Osteoblast (primary cell): Measurements from ENCODE around the gene LGI1. TPM values are rescaled to one million over a fixed set of nuclear protein-coding genes. Genes with fewer than 3 reads are reported as not detected.

Experiments used
- DNase-seq: peaks from one replicate; pipeline ENCODE4 v3.0.0; 2011; ENCODE audit warnings: low spot score, mixed read lengths; ENCODE audit not compliant: insufficient read length; ENCODE audit errors: missing footprints
- H2AFZ ChIP-seq: 2 replicates; pipeline ENCODE4 v1.6.0; 2011; ENCODE audit warnings: mild to moderate bottlenecking, low read length
- H3K27ac ChIP-seq: 2 replicates; pipeline ENCODE4 v1.5.1; 2011; ENCODE audit warnings: mild to moderate bottlenecking, low read depth, low read length, moderate library complexity
- H3K27me3 ChIP-seq: 2 replicates; pipeline ENCODE4 v1.6.0; 2012; ENCODE audit warnings: mild to moderate bottlenecking, control low read depth, inconsistent platforms, low read length, moderate library complexity; ENCODE audit not compliant: insufficient read depth
- H3K36me3 ChIP-seq: 2 replicates; pipeline ENCODE4 v1.5.1; 2011; ENCODE audit warnings: mild to moderate bottlenecking, low read length, control low read depth, moderate library complexity; ENCODE audit not compliant: insufficient read depth
- H3K4me1 ChIP-seq: 2 replicates; pipeline ENCODE4 v1.5.1; 2011; ENCODE audit warnings: mild to moderate bottlenecking, low read length, control low read depth, moderate library complexity; ENCODE audit not compliant: insufficient read depth
- H3K4me2 ChIP-seq: 2 replicates; pipeline ENCODE4 v1.6.0; 2011; ENCODE audit warnings: mild to moderate bottlenecking, low read length; ENCODE audit not compliant: insufficient read depth
- H3K4me3 ChIP-seq: fragments of 200-600 bp; sonication (generic); 3 replicates; pipeline ENCODE4 v1.5.1; 2012; ENCODE audit warnings: mild to moderate bottlenecking, low read length, inconsistent platforms; ENCODE audit not compliant: insufficient read depth
- H3K79me2 ChIP-seq: 2 replicates; pipeline ENCODE4 v1.6.0; 2012; ENCODE audit warnings: mild to moderate bottlenecking, low read length, control low read depth, inconsistent platforms; ENCODE audit not compliant: insufficient read depth
- H3K9me3 ChIP-seq: 2 replicates; pipeline ENCODE4 v1.5.1; 2011; ENCODE audit warnings: low read depth, low read length, control low read depth
- H4K20me1 ChIP-seq: 2 replicates; pipeline ENCODE4 v1.6.0; 2012; ENCODE audit warnings: mild to moderate bottlenecking, low read length, control low read depth; ENCODE audit not compliant: insufficient read depth
- total RNA-seq: library from RNA; depleted of rRNA; stranded (reverse); fragments of >200 nt; gene quantifications from 2 replicates; pipeline ENCODE4 v1.2.3, GENCODE V29; 2012
- TF ChIP-seq, protein P1 (sequence below): IDR thresholded peaks from 2 replicates; pipeline ENCODE4 v1.5.1; 2011; ENCODE audit warnings: mild to moderate bottlenecking, low read depth, low read length, moderate library complexity; ENCODE audit errors: extremely low read depth

The LGI1 gene
- total RNA-seq, 1 donor, result not detected

- Histone ChIP-seq H3K4me1 (peaks cover 5% of the 10 kb centered on the region), H3K36me3 (no peaks in the 10 kb centered on the region), H4K20me1 (no peaks in the 10 kb centered on the region), H3K4me2 (no peak overlapping the region), H3K27ac (no peak overlapping the region), H3K27me3 (no peaks in the 10 kb centered on the region), H3K79me2 (no peaks in the 10 kb centered on the region), H3K4me3 (no peak overlapping the region), H3K9me3 (no peaks in the 10 kb centered on the region), H2AFZ (no peak overlapping the region)
- no peak for DNase-seq
- TF ChIP-seq, protein P1, sequence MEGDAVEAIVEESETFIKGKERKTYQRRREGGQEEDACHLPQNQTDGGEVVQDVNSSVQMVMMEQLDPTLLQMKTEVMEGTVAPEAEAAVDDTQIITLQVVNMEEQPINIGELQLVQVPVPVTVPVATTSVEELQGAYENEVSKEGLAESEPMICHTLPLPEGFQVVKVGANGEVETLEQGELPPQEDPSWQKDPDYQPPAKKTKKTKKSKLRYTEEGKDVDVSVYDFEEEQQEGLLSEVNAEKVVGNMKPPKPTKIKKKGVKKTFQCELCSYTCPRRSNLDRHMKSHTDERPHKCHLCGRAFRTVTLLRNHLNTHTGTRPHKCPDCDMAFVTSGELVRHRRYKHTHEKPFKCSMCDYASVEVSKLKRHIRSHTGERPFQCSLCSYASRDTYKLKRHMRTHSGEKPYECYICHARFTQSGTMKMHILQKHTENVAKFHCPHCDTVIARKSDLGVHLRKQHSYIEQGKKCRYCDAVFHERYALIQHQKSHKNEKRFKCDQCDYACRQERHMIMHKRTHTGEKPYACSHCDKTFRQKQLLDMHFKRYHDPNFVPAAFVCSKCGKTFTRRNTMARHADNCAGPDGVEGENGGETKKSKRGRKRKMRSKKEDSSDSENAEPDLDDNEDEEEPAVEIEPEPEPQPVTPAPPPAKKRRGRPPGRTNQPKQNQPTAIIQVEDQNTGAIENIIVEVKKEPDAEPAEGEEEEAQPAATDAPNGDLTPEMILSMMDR, result no peak
Observed at GRCh38 chr10:93715345-93715744, 42.4 kb upstream of the LGI1 start.

GRCh38 chr10:93716766-93717165 lies 41.0 kb upstream of the LGI1 start:
- Histone ChIP-seq H3K27me3 (no peaks in the 10 kb centered on the region), H3K4me2 (no peak overlapping the region), H3K27ac (no peak overlapping the region), H3K36me3 (no peaks in the 10 kb centered on the region), H2AFZ (no peak overlapping the region), H4K20me1 (no peaks in the 10 kb centered on the region), H3K4me1 (peaks cover 5% of the 10 kb centered on the region), H3K4me3 (no peak overlapping the region), H3K79me2 (no peaks in the 10 kb centered on the region), H3K9me3 (no peaks in the 10 kb centered on the region)
- TF ChIP-seq, protein P1, result no peak
- DNase-seq, result no peak

- DNase-seq, result no peak
- no peaks in the 10 kb centered on the region for H4K20me1 ChIP-seq
- H3K79me2 ChIP-seq, result no peaks in the 10 kb centered on the region
- no peak overlapping the region for H3K27ac ChIP-seq
- H3K4me1 ChIP-seq, result no peaks in the 10 kb centered on the region
- no peak overlapping the region for H3K4me3 ChIP-seq
- peaks cover 9% of the 10 kb centered on the region for H3K27me3 ChIP-seq
- no peaks in the 10 kb centered on the region for H3K36me3 ChIP-seq
- TF ChIP-seq, protein P1, result no peak
- H3K4me2 ChIP-seq, result no peak overlapping the region
- H3K9me3 ChIP-seq, result no peaks in the 10 kb centered on the region
- no peak overlapping the region for H2AFZ ChIP-seq
Observed at GRCh38 chr10:93718937-93719725, 38.6 kb upstream of the LGI1 start.

DNA sequence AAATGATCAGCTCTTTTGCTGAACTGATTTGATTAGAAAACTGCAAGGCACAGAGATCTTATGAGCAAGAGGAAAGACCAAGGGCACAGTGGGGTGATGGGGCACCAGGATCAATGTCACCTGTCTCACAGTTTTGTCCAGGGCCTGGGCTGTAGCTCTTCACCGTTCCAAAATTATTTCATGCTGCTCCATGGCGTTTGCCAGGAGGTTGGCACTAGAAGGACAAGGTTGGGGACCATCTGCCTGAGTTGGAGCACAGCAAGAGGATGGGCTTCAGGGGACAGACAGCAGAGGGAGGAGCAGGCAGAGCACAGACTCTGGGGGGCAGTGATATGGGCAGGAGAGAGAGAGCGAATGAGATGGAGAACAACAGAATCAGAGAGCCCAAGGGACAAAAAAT lies 37.8 kb upstream of the LGI1 start:
- H3K9me3 ChIP-seq, result no peaks in the 10 kb centered on the region
- DNase-seq, result peak; percentile 41
- no peak overlapping the region for H3K27ac ChIP-seq
- H3K4me1 ChIP-seq, result no peaks in the 10 kb centered on the region
- H2AFZ ChIP-seq, result no peak overlapping the region
- TF ChIP-seq, protein P1, result no peak
- no peaks in the 10 kb centered on the region for H4K20me1 ChIP-seq
- H3K27me3 ChIP-seq, result peaks cover 17% of the 10 kb centered on the region
- no peak overlapping the region for H3K4me3 ChIP-seq
- H3K36me3 ChIP-seq, result no peaks in the 10 kb centered on the region
- H3K4me2 ChIP-seq, result no peak overlapping the region
- no peaks in the 10 kb centered on the region for H3K79me2 ChIP-seq
